GM12878 (cell line): Measurements from ENCODE around the gene ETV6.

Experiments
- ATF2 ChIP-seq: IDR thresholded peaks from 2 replicates; pipeline ENCODE4 v1.6.1; 2012; ENCODE audit warnings: low read length, inconsistent platforms
- CTCF ChIP-seq, 3 experiments: IDR thresholded peaks in 2 of 3; conservative IDR thresholded peaks in 1 of 3; 2 replicates each; pipeline ENCODE4 v1.5.1; 2011; ENCODE audit warnings: low read depth in 3 of 3, low read length in 3 of 3, mild to moderate bottlenecking in 3 of 3, control low read depth in 2 of 3, moderate library complexity in 2 of 3, inconsistent platforms in 1 of 3, mixed read lengths in 1 of 3; ENCODE audit not compliant: control insufficient read depth in 2 of 3, insufficient read depth in 1 of 3; ENCODE audit errors: extremely low read depth in 1 of 3
- EZH2 ChIP-seq: IDR thresholded peaks from 2 replicates; pipeline ENCODE4 v1.6.1; 2012; ENCODE audit warnings: low read depth, mild to moderate bottlenecking, control low read depth, inconsistent platforms, low read length, borderline replicate concordance; ENCODE audit not compliant: control insufficient read depth
- POLR2A ChIP-seq: IDR thresholded peaks from 2 replicates; pipeline ENCODE4 v1.6.1; 2011; ENCODE audit warnings: low read depth, mild to moderate bottlenecking, low read length
- RAD21 ChIP-seq: IDR thresholded peaks from 2 replicates; pipeline ENCODE4 v1.6.1; 2011; ENCODE audit warnings: mild to moderate bottlenecking, low read depth, low read length, moderate library complexity; ENCODE audit not compliant: insufficient read depth

DNA sequence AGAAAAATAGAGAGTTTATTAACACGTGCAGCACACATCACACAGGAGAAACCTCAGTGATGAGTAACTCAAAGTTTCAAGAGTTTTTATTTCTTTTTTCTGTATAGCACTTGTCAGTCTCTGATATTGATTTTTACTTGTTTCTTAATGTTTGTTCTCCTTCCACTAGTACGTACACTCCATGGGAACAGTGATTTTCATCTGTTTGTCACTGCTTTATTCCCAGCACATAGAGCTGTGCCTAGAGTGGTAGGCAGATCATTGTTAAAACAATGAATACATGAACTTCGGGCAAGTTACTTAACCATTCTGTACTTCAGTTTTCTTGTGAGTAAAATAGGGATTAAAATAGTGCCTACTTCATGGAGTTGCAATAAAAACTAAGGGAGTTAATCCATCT lies 46.6 kb downstream of the ETV6 start:
- no peak for TF ChIP-seq CTCF (IDR thresholded peaks at IDR 0.05 in 2 of 3, conservative IDR thresholded peaks at IDR 0.05 in 1 of 3; ENCODE audit: control insufficient read depth in 2 of 3, extremely low read depth in 1 of 3, insufficient read depth in 1 of 3, low read depth in 3 of 3, low read length in 3 of 3)
- no peak for TF ChIP-seq ATF2
- TF ChIP-seq RAD21 = no peak
- no peak for TF ChIP-seq POLR2A
- no peak for TF ChIP-seq EZH2
